K562 (cell line): ENCODE measurements around the gene PRKX. TPM values are rescaled to one million over a fixed set of nuclear protein-coding genes. Genes with fewer than 3 reads are reported as not detected.

Experiments used
- ATAC-seq: fragments of 200-7000 bp; cut with Tn5 transposase; 3 replicates; pipeline ENCODE4 v1.9.1; 2020; ENCODE audit warnings: moderate library complexity
- BruUV-seq: library from RNA; stranded (reverse); fragments of 400-500 nt; replicated peaks from 2 replicates; lab custom pipeline; 2021; lab: Mats Ljungman, UMichigan
- CTCF ChIA-PET: fragments of 300-600 bp; formaldehyde crosslinking; extraction: SDS; loops from one replicate; lab custom pipeline; 2021; ENCODE audit warnings: low intra/inter-chr PET ratio; lab: Yijun Ruan, JAX
- POLR2A ChIA-PET: fragments of 300-600, 350-650 bp; sonication (Branson Sonifier 250); formaldehyde crosslinking; extraction: SDS; loops from one replicate; lab custom pipeline; 2021; ENCODE audit warnings: antibody characterized with exemption, inconsistent platforms; lab: Yijun Ruan, JAX
- DNase-seq, 4 experiments: peaks; one replicate each; pipeline versions ENCODE4 v3.0.0 to v3.0.0-alpha.2; 2011 to 2018; ENCODE audit warnings: low spot score in 3 of 4, mixed read lengths in 3 of 4; ENCODE audit errors: extremely low read depth in 1 of 4
- FAIRE-seq: peaks from 2 replicates; lab custom pipeline; 2011; peaks lifted over from hg19 to GRCh38; lab: Jason Lieb, UNC
- H2AFZ ChIP-seq: 2 replicates; pipeline ENCODE4 v1.6.0; 2011; ENCODE audit warnings: low read depth, low read length, control low read depth, inconsistent platforms
- H3K27ac ChIP-seq: fragments of 200-600 bp; 3 replicates; pipeline ENCODE4 v1.8.0; 2011; ENCODE audit warnings: low read depth, mild to moderate bottlenecking, control low read depth, inconsistent platforms, low read length, moderate library complexity, mixed read lengths; ENCODE audit errors: extremely low read depth
- H3K27me3 ChIP-seq, 2 experiments: fragments of 300-600 bp in 1 of 2; 2 replicates in 1 of 2; 3 replicates in 1 of 2; pipeline versions ENCODE4 v1.6.0 to v1.8.0; 2011; ENCODE audit warnings: inconsistent platforms in 2 of 2, low read length in 2 of 2, mild to moderate bottlenecking in 1 of 2, mixed read lengths in 1 of 2, moderate library complexity in 1 of 2; ENCODE audit not compliant: control insufficient read depth in 2 of 2, insufficient read depth in 2 of 2
- H3K36me3 ChIP-seq: fragments of 300-600 bp; 3 replicates; pipeline ENCODE4 v1.8.0; 2011; ENCODE audit warnings: mild to moderate bottlenecking, low read length, inconsistent platforms; ENCODE audit not compliant: control insufficient read depth, insufficient read depth
- H3K4me1 ChIP-seq, 2 experiments: fragments of 200-600 bp in 1 of 2; replicated peaks in 1 of 2; 2 replicates in 1 of 2; 3 replicates in 1 of 2; pipeline versions ENCODE4 v1.5.1 to v1.8.0; 2011; ENCODE audit warnings: inconsistent platforms in 2 of 2, low read length in 2 of 2, mild to moderate bottlenecking in 1 of 2, mixed read lengths in 1 of 2, moderate library complexity in 1 of 2; ENCODE audit not compliant: control insufficient read depth in 2 of 2, insufficient read depth in 2 of 2
- H3K4me2 ChIP-seq: 2 replicates; pipeline ENCODE4 v1.6.1; 2011; ENCODE audit warnings: low read length, control low read depth, inconsistent platforms, mixed read lengths; ENCODE audit not compliant: insufficient read depth
- H3K4me3 ChIP-seq: fragments of 200-600 bp; sonication (generic), shearing (Covaris generic); 2 replicates; pipeline ENCODE4 v1.5.1; 2016; ENCODE audit warnings: control low read depth, inconsistent platforms
- H3K79me2 ChIP-seq: fragments of 200-600 bp; 3 replicates; pipeline ENCODE4 v1.8.0; 2011; ENCODE audit warnings: low read length, inconsistent platforms; ENCODE audit not compliant: control insufficient read depth, insufficient read depth
- H3K9ac ChIP-seq, 2 experiments: 2 replicates each; pipeline versions ENCODE4 v1.6.0 to v1.6.1; 2011; ENCODE audit warnings: low read depth in 2 of 2, low read length in 2 of 2, control low read depth in 1 of 2, inconsistent platforms in 1 of 2, mild to moderate bottlenecking in 1 of 2, mixed read lengths in 1 of 2; ENCODE audit not compliant: insufficient read depth in 1 of 2
- H3K9me1 ChIP-seq: one replicate; pipeline ENCODE4 v1.6.0; 2011; ENCODE audit warnings: inconsistent platforms, mild to moderate bottlenecking, low read length, moderate library complexity; ENCODE audit not compliant: control insufficient read depth, insufficient read depth
- H3K9me3 ChIP-seq: replicated peaks from 2 replicates; pipeline ENCODE4 v1.5.1; 2011; ENCODE audit warnings: low read depth, low read length, inconsistent platforms; ENCODE audit not compliant: control insufficient read depth, insufficient read depth
- H4K20me1 ChIP-seq: replicated peaks from 2 replicates; pipeline ENCODE4 v1.6.1; 2011; ENCODE audit warnings: low read length, inconsistent platforms, mixed read lengths; ENCODE audit not compliant: control insufficient read depth, insufficient read depth
- BCL6 ChIP-seq: fragments of 250-450 bp; sonication (Bioruptor Pico); IDR thresholded peaks from 2 replicates; pipeline ENCODE4 v1.4.0; 2020
- CBFA2T3 ChIP-seq: fragments of 450-650 bp; IDR thresholded peaks from 2 replicates; pipeline ENCODE4 v1.6.1; 2017
- CXXC5 ChIP-seq: fragments of 250-450 bp; sonication (Bioruptor Pico); IDR thresholded peaks from 2 replicates; pipeline ENCODE4 v1.8.0; 2022; ENCODE audit warnings: inconsistent platforms, mild to moderate bottlenecking, moderate library complexity
- KHSRP ChIP-seq: fragments of 450-650 bp; IDR thresholded peaks from 2 replicates; pipeline ENCODE4 v1.6.1; 2017
- NFRKB ChIP-seq: fragments of 450-650 bp; IDR thresholded peaks from 2 replicates; pipeline ENCODE4 v1.6.1; 2016; ENCODE audit warnings: low read depth
- VEZF1 ChIP-seq: fragments of 200-800 bp; sonication (Bioruptor generic); IDR thresholded peaks from 2 replicates; pipeline ENCODE4 v1.6.1; 2017; ENCODE audit warnings: missing genetic modification characterization, missing compliant biosample characterization
- ZBTB1 ChIP-seq: sonication (generic); formaldehyde crosslinking; IDR thresholded peaks from 2 replicates; pipeline ENCODE4 v1.8.1; 2023; ENCODE audit warnings: missing genetic modification reagents, low read depth, mild to moderate bottlenecking, borderline replicate concordance
- ZBTB2 ChIP-seq: fragments of 450-650 bp; IDR thresholded peaks from 2 replicates; pipeline ENCODE4 v1.6.1; 2016; ENCODE audit warnings: antibody characterized with exemption
- ZNF12 ChIP-seq: sonication (generic); formaldehyde crosslinking; IDR thresholded peaks from 2 replicates; pipeline ENCODE4 v1.4.0; 2020; ENCODE audit warnings: mild to moderate bottlenecking, missing genetic modification reagents
- ZNF24 ChIP-seq: fragments of 450-650 bp; IDR thresholded peaks from 2 replicates; pipeline ENCODE4 v1.6.1; 2016
- ZNF280A ChIP-seq: fragments of 450-650 bp; IDR thresholded peaks from 2 replicates; pipeline ENCODE4 v1.6.1; 2018; ENCODE audit warnings: mild to moderate bottlenecking, low read depth; ENCODE audit not compliant: partially characterized antibody
- ZNF398 ChIP-seq: fragments of 250-450 bp; sonication (Bioruptor Pico); IDR thresholded peaks from 2 replicates; pipeline ENCODE4 v1.8.0; 2021; ENCODE audit warnings: moderate library complexity, mild to moderate bottlenecking, inconsistent platforms
- ZNF518B ChIP-seq: fragments of 250-450 bp; sonication (Bioruptor Pico); IDR thresholded peaks from 2 replicates; pipeline ENCODE4 v1.5.0; 2021; ENCODE audit warnings: mild to moderate bottlenecking, moderate library complexity
- ZNF695 ChIP-seq: fragments of 450-650 bp; formaldehyde crosslinking; IDR thresholded peaks from 2 replicates; pipeline ENCODE4 v1.4.0; 2020; ENCODE audit warnings: mild to moderate bottlenecking, moderate library complexity
- WGBS: fragments of 100-300 bp; shearing (Covaris generic); methylation state at CpG from one replicate; pipeline ENCODE4 v1.1.6; 2016; ENCODE audit warnings: low coverage, mixed read lengths; ENCODE audit not compliant: insufficient coverage; ENCODE audit errors: missing lambda C conversion rate; 5-methylcytosine and 5-hydroxymethylcytosine counted together
- in situ Hi-C: fragments of 300-500 bp; cut with MboI; formaldehyde crosslinking; loops from 4 replicates; pipeline ENCODE4 v1.15.0; 2018; ENCODE audit warnings: inconsistent platforms, mixed read lengths
- intact Hi-C: fragments of 100-400 bp; cut with micrococcal nuclease; formaldehyde crosslinking; loops from 2 replicates; pipeline ENCODE4 v1.14.2; 2022
- polyA plus RNA-seq, 8 experiments: library from polyadenylated mRNA; depleted of rRNA in 4 of 8; stranded (reverse) in 5 of 8; unstranded in 3 of 8; fragments of >200 nt; fragmentation: Nextera tagmentation in 2 of 8; fragmentation: Illumina TruSeq in 1 of 8; extraction: Ambion mirVana in 2 of 8; extraction: Trizol in 1 of 8; gene quantifications; 2 replicates each; pipeline versions ENCODE4 v1.2.1 to v1.2.3, GENCODE V29; 2011 to 2014; ENCODE audit warnings: inconsistent platforms in 1 of 8, missing spikeins in 1 of 8
- total RNA-seq, 7 experiments: library from RNA; depleted of rRNA in 6 of 7; stranded (reverse); fragments of >200 nt in 6 of 7; fragmentation: Illumina TruSeq in 2 of 7; extraction: Trizol in 2 of 7; gene quantifications; 2 replicates each; pipeline versions ENCODE4 v1.2.1 to v1.2.3, GENCODE V29; 2011 to 2021; ENCODE audit warnings: low replicate concordance in 1 of 7

The PRKX gene
- total and polyA plus RNA-seq, 9 of the 15 experiments (the other 6 are each of a cell fraction or from before 2014, with no cell fraction given): 3.3 to 29.4 (median 23.7) TPM

- no peaks in the 10 kb centered on the region for H3K27me3 ChIP-seq
- no peaks in the 10 kb centered on the region for H4K20me1 ChIP-seq
- no peak overlapping the region for H3K4me3 ChIP-seq
- ChIA-PET POLR2A (interaction anchor here (0.5 kb wide), 1 partner anchor 11 kb away, joined by 3 read pairs; no protein-coding TSS in a partner anchor), CTCF (no interaction called here)
- H2AFZ ChIP-seq: no peak overlapping the region
- no peak overlapping the region for H3K27ac ChIP-seq
- no peak overlapping the region for H3K4me2 ChIP-seq
- ATAC-seq (no peak), FAIRE-seq (no peak), DNase-seq (no peak)
- no peaks in the 10 kb centered on the region for H3K79me2 ChIP-seq
- H3K9ac ChIP-seq: no peak overlapping the region
- 0% methylated on average over 5 of the region's 10 CpGs for WGBS
- BruUV-seq: no TSS peak
- no peaks in the 10 kb centered on the region for H3K9me3 ChIP-seq
- H3K9me1 ChIP-seq: no peaks in the 10 kb centered on the region
- H3K4me1 ChIP-seq: no peaks in the 10 kb centered on the region
- no peaks in the 10 kb centered on the region for H3K36me3 ChIP-seq
- intact Hi-C loops (no loop called here), in situ Hi-C loops (no loop called here)
- TF ChIP-seq ZNF518B (CRISPR knock-in tag) (no peak), ZNF12 (no peak), VEZF1 (no peak), CXXC5 (CRISPR knock-in tag) (no peak), BCL6 (no peak), ZBTB2 (no peak), KHSRP (no peak), ZNF280A (no peak), ZBTB1 (CRISPR knock-in tag) (no peak), NFRKB (no peak), ZNF24 (no peak), ZNF398 (no peak), ZNF695 (no peak), CBFA2T3 (no peak)
Observed at GRCh38 chrX:3584415-3584996, 128.9 kb downstream of the PRKX start.
